ENCODE results near the gene PTDSS2. TPM values are rescaled to one million over a fixed set of nuclear protein-coding genes. Genes with fewer than 3 reads are reported as not detected.

Gene PTDSS2
- total and polyA plus RNA-seq, 4 experiments from 2014 or later: 5.5 to 26.1 (median 14.8) TPM

DNA sequence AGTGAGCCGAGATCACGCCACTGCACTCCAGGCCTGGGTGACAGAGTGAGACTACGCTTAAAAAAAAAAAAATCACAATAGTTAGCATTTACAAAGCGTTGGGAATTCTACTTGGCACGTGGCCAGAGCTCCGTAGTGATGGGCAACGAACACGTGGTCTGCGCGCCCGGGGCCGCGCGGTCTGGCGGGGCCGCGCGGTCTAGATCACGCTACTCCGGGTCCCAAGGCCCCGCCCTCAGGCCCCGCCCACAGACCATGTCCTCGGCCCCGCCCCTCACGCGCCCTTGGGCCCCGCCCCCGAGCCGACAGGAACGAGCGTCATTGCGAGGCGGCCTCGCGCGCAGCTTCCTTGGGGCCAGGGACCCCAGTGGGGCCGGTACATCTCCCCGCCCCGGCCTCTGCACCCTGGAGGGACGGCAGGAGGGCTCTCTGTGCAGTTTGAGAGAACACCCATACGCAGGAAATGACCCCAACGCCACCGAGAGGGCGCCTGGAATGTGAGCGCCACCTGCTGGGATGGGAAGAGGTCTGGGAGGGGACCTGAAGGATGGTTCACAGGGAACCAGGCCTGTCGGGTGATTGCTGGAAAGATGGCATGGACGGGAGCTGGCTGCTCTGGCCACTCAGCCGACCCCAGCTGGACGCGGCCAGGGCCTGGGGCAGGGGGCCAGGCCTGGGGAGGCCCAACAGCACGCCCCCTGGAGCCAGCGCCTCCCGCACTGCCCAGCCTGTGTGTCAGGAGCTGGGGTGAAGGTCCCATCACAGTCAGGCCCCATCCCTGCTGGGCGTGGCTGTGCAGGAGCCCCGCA lies 2.0 kb upstream of the PTDSS2 start:
- peaks cover 32% of the 10 kb centered on the region for H3K4me1 ChIP-seq (ENCODE audit: insufficient read depth, low read length)
- intact Hi-C loops (cut with micrococcal nuclease): loop anchor here (1.0 kb wide), 3 partner anchors 33 to 212 kb away; partner anchors contain the start of genes PSMD13 and SIRT3
- H3K27me3 Mint-ChIP-seq: no peaks in the 10 kb centered on the region
- H3K4me3 Mint-ChIP-seq: peak overlapping the region; percentile 88 to 93 (median 90)
- peak overlapping the region; percentile 85 for H3K27ac ChIP-seq (ENCODE audit: low read depth, low read length)
- no peaks in the 10 kb centered on the region for H3K9me3 Mint-ChIP-seq
- peaks cover 0 to 15% of the 10 kb centered on the region in 2 donors for H3K36me3 Mint-ChIP-seq
- H3K27me3 ChIP-seq (ENCODE audit: insufficient read depth, low read length): no peaks in the 10 kb centered on the region
- CTCF ChIA-PET (ENCODE audit: partially characterized antibody): interaction anchor here (0.6 to 7.6 kb wide), 28 partner anchors 8 to 241 kb away, joined by 3 to 103 read pairs (median 4); partner anchors contain the start of genes BET1L, IFITM2, PGGHG and PSMD13
- H3K4me3 ChIP-seq (ENCODE audit: low read length in 2 of 2): peak overlapping the region; percentile 73 to 76
- peak; percentile 90 to 94 (median 91) for DNase-seq
- H3K9me3 ChIP-seq (ENCODE audit: control insufficient read depth in 1 of 2, low read length in 2 of 2): no peaks in the 10 kb centered on the region
- POLR2A ChIA-PET (ENCODE audit: partially characterized antibody): interaction anchor here (0.6 to 19.6 kb wide), 21 partner anchors 9 to 244 kb away, joined by 3 to 539 read pairs (median 4); partner anchors contain the start of genes BET1L, PGGHG, PSMD13 and RIC8A
- H3K4me1 Mint-ChIP-seq: peaks cover 13 to 32% (median 22%) of the 10 kb centered on the region in 4 donors
- H3K36me3 ChIP-seq (ENCODE audit: insufficient read depth, low read length): no peaks in the 10 kb centered on the region
- H3K27ac Mint-ChIP-seq: peak overlapping the region; percentile 93 to 98 (median 97)

- peak overlapping the region; percentile 91 to 99 (median 96) for H3K4me3 Mint-ChIP-seq
Measured at GRCh38 chr11:450809-451451, 851 bp downstream of the PTDSS2 start.

DNA sequence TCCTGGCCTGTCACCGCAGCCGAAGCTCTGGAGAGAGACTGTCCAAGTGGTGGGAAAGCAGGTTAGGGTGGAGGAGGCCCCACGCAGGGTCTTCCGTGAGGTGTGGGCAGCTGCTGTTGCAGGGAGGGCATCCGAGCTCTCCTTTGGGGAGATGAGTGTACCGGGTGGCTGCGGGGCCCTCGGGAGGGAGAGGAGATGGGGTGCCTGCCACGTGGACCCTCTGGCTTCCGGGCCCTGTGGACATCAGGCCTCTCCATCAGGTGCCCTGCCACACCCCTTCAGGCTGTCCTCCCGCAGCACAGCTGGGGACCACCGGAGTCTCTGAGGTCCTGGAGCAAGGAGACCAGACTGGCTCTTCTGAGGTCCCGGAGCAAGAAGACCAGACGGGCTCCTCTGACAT lies 1.7 kb downstream of the PTDSS2 start:
- Histone ChIP-seq H3K4me3 (ENCODE audit: low read length in 2 of 2) (no peak overlapping the region), H3K9me3 (ENCODE audit: control insufficient read depth in 1 of 2, low read length in 2 of 2) (no peaks in the 10 kb centered on the region), H3K4me1 (ENCODE audit: insufficient read depth, low read length) (peaks cover 43% of the 10 kb centered on the region), H3K36me3 (ENCODE audit: insufficient read depth, low read length) (peaks cover 8% of the 10 kb centered on the region), H3K27me3 (ENCODE audit: insufficient read depth, low read length) (no peaks in the 10 kb centered on the region), H3K27ac (ENCODE audit: low read depth, low read length) (peak overlapping the region; percentile 85)
- CTCF ChIA-PET (ENCODE audit: partially characterized antibody): interaction anchor here (0.8 to 7.6 kb wide), 12 partner anchors 9 to 217 kb away, joined by 3 to 103 read pairs (median 4); partner anchors contain the start of genes IFITM2 and SIGIRR
- Mint-ChIP-seq H3K4me1 (peaks cover 22 to 53% (median 36%) of the 10 kb centered on the region in 4 donors), H3K9me3 (no peaks in the 10 kb centered on the region), H3K4me3 (peak overlapping the region in 4 of 8 donors; percentile 91 to 99 (median 96)), H3K27me3 (no peaks in the 10 kb centered on the region), H3K27ac (peak overlapping the region; percentile 81 to 99 (median 97)), H3K36me3 (peaks cover 0 to 24% of the 10 kb centered on the region in 2 donors)
- POLR2A ChIA-PET (ENCODE audit: partially characterized antibody): interaction anchor here (1.2 to 19.6 kb wide), 7 partner anchors 13 to 201 kb away, joined by 6 to 539 read pairs (median 7); partner anchors contain the start of genes HRAS, LRRC56 and SIGIRR
- intact Hi-C loops (cut with micrococcal nuclease): loop anchor here (1.0 to 10.0 kb wide), 5 partner anchors 67 to 273 kb away; no protein-coding TSS in a partner anchor
- peak in 1 of 5 donors; percentile 38 for DNase-seq

More at GRCh38 chr11:450809-451451, 851 bp downstream of the PTDSS2 start:
- POLR2A ChIA-PET (ENCODE audit: partially characterized antibody): interaction anchor here (0.6 to 19.6 kb wide), 19 partner anchors 9 to 292 kb away, joined by 3 to 539 read pairs (median 6); partner anchors contain the start of genes ANO9, BET1L, HRAS and IFITM2
- DNase-seq: peak; percentile 82 to 91 (median 85)
- intact Hi-C loops (cut with micrococcal nuclease): loop anchor here (1.0 to 10.0 kb wide), 7 partner anchors 55 to 274 kb away; partner anchors contain the start of genes BET1L and RIC8A
- Mint-ChIP-seq H3K9me3 (no peaks in the 10 kb centered on the region), H3K27ac (peak overlapping the region; percentile 81 to 99 (median 97)), H3K36me3 (peaks cover 0 to 20% of the 10 kb centered on the region in 2 donors), H3K4me1 (peaks cover 17 to 45% (median 30%) of the 10 kb centered on the region in 4 donors), H3K27me3 (no peaks in the 10 kb centered on the region)
- Histone ChIP-seq H3K9me3 (ENCODE audit: control insufficient read depth in 1 of 2, low read length in 2 of 2) (no peaks in the 10 kb centered on the region), H3K4me1 (ENCODE audit: insufficient read depth, low read length) (peaks cover 35% of the 10 kb centered on the region), H3K27me3 (ENCODE audit: insufficient read depth, low read length) (no peaks in the 10 kb centered on the region), H3K4me3 (ENCODE audit: low read length in 2 of 2) (peak overlapping the region; percentile 17 to 90), H3K36me3 (ENCODE audit: insufficient read depth, low read length) (peaks cover 8% of the 10 kb centered on the region), H3K27ac (ENCODE audit: low read depth, low read length) (peak overlapping the region; percentile 85)
- CTCF ChIA-PET (ENCODE audit: partially characterized antibody): interaction anchor here (0.7 to 7.6 kb wide), 17 partner anchors 10 to 222 kb away, joined by 3 to 103 read pairs (median 4); partner anchors contain the start of genes IFITM2, RNH1 and SIGIRR

- Histone ChIP-seq H3K4me3 (ENCODE audit: low read length in 2 of 2) (no peak overlapping the region), H3K4me1 (ENCODE audit: insufficient read depth, low read length) (peaks cover 49% of the 10 kb centered on the region), H3K27me3 (ENCODE audit: insufficient read depth, low read length) (no peaks in the 10 kb centered on the region), H3K27ac (ENCODE audit: low read depth, low read length) (no peak overlapping the region), H3K36me3 (ENCODE audit: insufficient read depth, low read length) (peaks cover 8% of the 10 kb centered on the region), H3K9me3 (ENCODE audit: control insufficient read depth in 1 of 2, low read length in 2 of 2) (no peaks in the 10 kb centered on the region)
- ChIA-PET CTCF (ENCODE audit: partially characterized antibody) (interaction anchor here (0.9 to 7.6 kb wide), 8 partner anchors 39 to 201 kb away, joined by 3 to 103 read pairs (median 14); partner anchors contain the start of genes IFITM2 and SIGIRR), POLR2A (ENCODE audit: partially characterized antibody) (interaction anchor here (19.6 kb wide), 1 partner anchor 41 kb away, joined by 539 read pairs; the partner anchor contains the start of gene SIGIRR)
- H3K27me3 Mint-ChIP-seq: no peaks in the 10 kb centered on the region
- peak overlapping the region in 4 of 7 donors; percentile 41 to 78 (median 67) for H3K27ac Mint-ChIP-seq
- peak overlapping the region in 1 of 8 donors; percentile 22 for H3K4me3 Mint-ChIP-seq
- intact Hi-C loops (cut with micrococcal nuclease): loop anchor here (10.0 kb wide), 1 partner anchor 273 kb away; no protein-coding TSS in a partner anchor
- peak in 1 of 5 donors; percentile 22 for DNase-seq
- no peaks in the 10 kb centered on the region for H3K9me3 Mint-ChIP-seq
- H3K4me1 Mint-ChIP-seq: peaks cover 27 to 58% (median 42%) of the 10 kb centered on the region in 4 donors
- peaks cover 0 to 25% of the 10 kb centered on the region in 2 donors for H3K36me3 Mint-ChIP-seq
Measured at GRCh38 chr11:452203-452744, 2.2 kb downstream of the PTDSS2 start.

GRCh38 chr11:452916-453527 lies 2.9 kb downstream of the PTDSS2 start:
- ChIA-PET CTCF (ENCODE audit: partially characterized antibody) (interaction anchor here (1.0 to 7.6 kb wide), 5 partner anchors 39 to 202 kb away, joined by 3 to 103 read pairs (median 26); partner anchors contain the start of gene SIGIRR), POLR2A (ENCODE audit: partially characterized antibody) (interaction anchor here (19.6 kb wide), 1 partner anchor 42 kb away, joined by 539 read pairs; the partner anchor contains the start of gene SIGIRR)
- H3K36me3 ChIP-seq (ENCODE audit: insufficient read depth, low read length): peaks cover 8% of the 10 kb centered on the region
- H3K4me3 Mint-ChIP-seq: peak overlapping the region in 2 of 8 donors; percentile 9 to 17
- H3K9me3 Mint-ChIP-seq: no peaks in the 10 kb centered on the region
- H3K4me1 ChIP-seq (ENCODE audit: insufficient read depth, low read length): peaks cover 51% of the 10 kb centered on the region
- H3K4me3 ChIP-seq (ENCODE audit: low read length in 2 of 2): no peak overlapping the region
- H3K4me1 Mint-ChIP-seq: peaks cover 34 to 64% (median 49%) of the 10 kb centered on the region in 4 donors
- intact Hi-C loops (cut with micrococcal nuclease): loop anchor here (10.0 kb wide), 1 partner anchor 272 kb away; no protein-coding TSS in a partner anchor
- H3K27ac ChIP-seq (ENCODE audit: low read depth, low read length): no peak overlapping the region
- no peaks in the 10 kb centered on the region for H3K27me3 ChIP-seq (ENCODE audit: insufficient read depth, low read length)
- H3K27me3 Mint-ChIP-seq: no peaks in the 10 kb centered on the region
- peaks cover 0 to 25% of the 10 kb centered on the region in 2 donors for H3K36me3 Mint-ChIP-seq
- H3K27ac Mint-ChIP-seq: peak overlapping the region; percentile 45 to 77 (median 68)
- DNase-seq: no peak
- H3K9me3 ChIP-seq (ENCODE audit: control insufficient read depth in 1 of 2, low read length in 2 of 2): no peaks in the 10 kb centered on the region

DNA sequence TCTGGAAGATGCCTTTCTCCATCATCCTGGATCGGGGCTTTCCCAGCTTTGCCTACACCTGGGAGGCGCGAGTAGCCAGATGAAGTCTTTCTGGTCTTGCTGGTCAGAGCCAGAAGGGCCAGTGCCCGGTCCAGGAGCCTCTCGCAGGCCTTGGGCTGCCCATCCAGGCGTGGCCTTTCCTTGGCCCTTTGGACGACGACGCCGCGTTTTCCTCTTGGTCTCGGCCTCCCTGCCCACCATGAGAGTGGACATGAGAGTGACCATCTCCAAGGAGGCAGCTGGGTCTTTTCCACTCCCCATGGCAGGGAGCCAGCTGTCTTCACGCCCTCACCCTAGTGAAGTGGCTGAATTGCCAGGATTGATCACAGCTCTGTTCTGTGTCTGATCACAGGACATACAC lies 3.5 kb downstream of the PTDSS2 start:
- Mint-ChIP-seq H3K27me3 (no peaks in the 10 kb centered on the region), H3K4me1 (peaks cover 32 to 60% (median 47%) of the 10 kb centered on the region in 4 donors), H3K36me3 (peaks cover 0 to 23% of the 10 kb centered on the region in 2 donors), H3K27ac (peak overlapping the region in 6 of 7 donors; percentile 30 to 76 (median 54)), H3K4me3 (no peak overlapping the region), H3K9me3 (no peaks in the 10 kb centered on the region)
- POLR2A ChIA-PET (ENCODE audit: partially characterized antibody): interaction anchor here (19.6 kb wide), 1 partner anchor 42 kb away, joined by 539 read pairs; the partner anchor contains the start of gene SIGIRR
- peak in 1 of 5 donors; percentile 30 for DNase-seq
- Histone ChIP-seq H3K4me1 (ENCODE audit: insufficient read depth, low read length) (peaks cover 47% of the 10 kb centered on the region), H3K9me3 (ENCODE audit: control insufficient read depth in 1 of 2, low read length in 2 of 2) (no peaks in the 10 kb centered on the region), H3K27me3 (ENCODE audit: insufficient read depth, low read length) (no peaks in the 10 kb centered on the region), H3K4me3 (ENCODE audit: low read length in 2 of 2) (no peak overlapping the region), H3K27ac (ENCODE audit: low read depth, low read length) (no peak overlapping the region), H3K36me3 (ENCODE audit: insufficient read depth, low read length) (peaks cover 8% of the 10 kb centered on the region)
- CTCF ChIA-PET (ENCODE audit: partially characterized antibody): interaction anchor here (1.0 to 7.6 kb wide), 6 partner anchors 38 to 203 kb away, joined by 3 to 103 read pairs (median 6); partner anchors contain the start of gene SIGIRR
- intact Hi-C loops (cut with micrococcal nuclease): loop anchor here (10.0 kb wide), 1 partner anchor 271 kb away; no protein-coding TSS in a partner anchor

Measured in CD4-positive, alpha-beta memory T cell (primary cell).